Suprapubic skin (tissue), 4 donors: ENCODE data around the gene ZNF335.

Source experiments
- CTCF ChIP-seq, 2 donors: fragments of 200-600 bp in 1 of 2; fragments of 450-650 bp in 1 of 2; sonication (generic) in 1 of 2; IDR thresholded peaks; one replicate each; pipeline ENCODE4 v1.5.1; 2016 to 2019; ENCODE audit warnings: antibody characterized with exemption in 2 of 2, mild to moderate bottlenecking in 1 of 2, moderate library complexity in 1 of 2
- POLR2A ChIP-seq, 2 donors: fragments of 450-650 bp; IDR thresholded peaks; one replicate each; pipeline ENCODE4 v1.6.1; 2017; ENCODE audit warnings: antibody characterized with exemption in 2 of 2, mild to moderate bottlenecking in 2 of 2, moderate library complexity in 2 of 2
- POLR2AphosphoS5 ChIP-seq, 3 donors: sonication (generic); formaldehyde crosslinking; IDR thresholded peaks; one replicate each; pipeline ENCODE4 v1.6.1; 2017; ENCODE audit warnings: antibody characterized with exemption in 3 of 3

GRCh38 chr20:45925821-45926506, 46.0 kb downstream of the ZNF335 start:
- no peak for TF ChIP-seq CTCF (IDR thresholded peaks at IDR 0.05)
- TF ChIP-seq POLR2A (IDR thresholded peaks at IDR 0.05): no peak
- TF ChIP-seq POLR2AphosphoS5 (IDR thresholded peaks at IDR 0.05): no peak
